ENCODE results near the gene SYNE4. TPM values are rescaled to one million over a fixed set of nuclear protein-coding genes. Genes with fewer than 3 reads are reported as not detected.

SYNE4 gene
- total and polyA plus RNA-seq, 2 of the 13 experiments (the other 11 are each of a cell fraction or from before 2014, with no cell fraction given) = 13.7 to 23.0 TPM

DNA sequence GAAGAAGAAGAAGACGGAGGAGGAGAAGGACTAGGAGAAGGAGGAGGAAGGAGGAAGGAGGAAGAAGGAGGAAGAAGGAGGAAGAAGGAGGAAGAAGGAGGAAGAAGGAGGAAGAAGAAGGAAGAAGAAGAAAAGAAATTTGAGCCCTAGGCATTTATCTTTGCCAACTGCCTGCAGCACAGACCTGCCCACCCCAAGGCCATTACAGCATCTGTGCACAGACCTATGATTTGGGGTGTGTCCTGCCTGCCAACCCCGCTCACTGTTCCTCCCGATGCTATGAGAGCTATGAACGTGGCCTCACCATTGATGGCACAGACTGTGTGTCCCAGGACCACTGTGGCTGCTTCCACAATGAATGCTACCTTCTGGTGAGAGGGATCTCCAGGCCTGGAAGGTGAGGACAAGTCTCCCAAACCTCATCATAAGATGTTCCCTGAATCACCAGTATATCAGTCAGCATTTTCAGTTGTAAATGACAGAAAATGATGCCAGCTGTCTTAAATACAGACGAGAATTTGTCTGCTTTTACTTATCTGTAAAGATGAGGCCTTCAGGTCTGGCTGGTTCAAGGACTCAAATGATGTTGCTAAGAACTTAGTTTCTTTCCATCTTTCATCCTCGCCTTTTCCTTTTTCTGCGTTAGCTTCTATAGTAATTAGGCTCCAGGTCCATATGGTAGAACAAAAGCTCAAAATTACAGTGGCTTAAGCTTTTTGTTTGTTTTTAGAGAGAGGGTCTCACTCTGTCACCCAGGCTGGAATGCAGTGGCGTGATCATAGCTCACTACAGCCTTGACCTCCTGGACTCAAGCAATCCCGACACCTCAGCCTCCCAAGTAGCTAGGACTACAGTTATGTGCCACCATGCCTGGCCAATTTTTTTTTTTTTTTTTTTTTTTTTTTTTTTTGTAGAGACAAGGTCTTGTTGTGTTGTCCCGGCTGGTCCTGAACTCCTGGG, 17.6 kb downstream of the SYNE4 start (continued):
- TF ChIP-seq, protein P1, sequence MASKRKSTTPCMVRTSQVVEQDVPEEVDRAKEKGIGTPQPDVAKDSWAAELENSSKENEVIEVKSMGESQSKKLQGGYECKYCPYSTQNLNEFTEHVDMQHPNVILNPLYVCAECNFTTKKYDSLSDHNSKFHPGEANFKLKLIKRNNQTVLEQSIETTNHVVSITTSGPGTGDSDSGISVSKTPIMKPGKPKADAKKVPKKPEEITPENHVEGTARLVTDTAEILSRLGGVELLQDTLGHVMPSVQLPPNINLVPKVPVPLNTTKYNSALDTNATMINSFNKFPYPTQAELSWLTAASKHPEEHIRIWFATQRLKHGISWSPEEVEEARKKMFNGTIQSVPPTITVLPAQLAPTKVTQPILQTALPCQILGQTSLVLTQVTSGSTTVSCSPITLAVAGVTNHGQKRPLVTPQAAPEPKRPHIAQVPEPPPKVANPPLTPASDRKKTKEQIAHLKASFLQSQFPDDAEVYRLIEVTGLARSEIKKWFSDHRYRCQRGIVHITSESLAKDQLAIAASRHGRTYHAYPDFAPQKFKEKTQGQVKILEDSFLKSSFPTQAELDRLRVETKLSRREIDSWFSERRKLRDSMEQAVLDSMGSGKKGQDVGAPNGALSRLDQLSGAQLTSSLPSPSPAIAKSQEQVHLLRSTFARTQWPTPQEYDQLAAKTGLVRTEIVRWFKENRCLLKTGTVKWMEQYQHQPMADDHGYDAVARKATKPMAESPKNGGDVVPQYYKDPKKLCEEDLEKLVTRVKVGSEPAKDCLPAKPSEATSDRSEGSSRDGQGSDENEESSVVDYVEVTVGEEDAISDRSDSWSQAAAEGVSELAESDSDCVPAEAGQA (IDR thresholded peaks at IDR 0.05; ENCODE audit: low read depth) = no peak
- TF ChIP-seq, protein P1 (CRISPR knock-in tag; IDR thresholded peaks at IDR 0.05; ENCODE audit: borderline replicate concordance) = no peak
- TF ChIP-seq RAD51 (IDR thresholded peaks at IDR 0.05; ENCODE audit: borderline replicate concordance) (no peak), ZNF292 (CRISPR knock-in tag; IDR thresholded peaks at IDR 0.05; ENCODE audit: borderline replicate concordance, low read depth) (no peak), ZNF577 (CRISPR knock-in tag; IDR thresholded peaks at IDR 0.05; ENCODE audit: borderline replicate concordance, low read depth) (no peak), SNAPC2 (CRISPR knock-in tag; IDR thresholded peaks at IDR 0.05) (no peak)
- TF ChIP-seq, protein P2, sequence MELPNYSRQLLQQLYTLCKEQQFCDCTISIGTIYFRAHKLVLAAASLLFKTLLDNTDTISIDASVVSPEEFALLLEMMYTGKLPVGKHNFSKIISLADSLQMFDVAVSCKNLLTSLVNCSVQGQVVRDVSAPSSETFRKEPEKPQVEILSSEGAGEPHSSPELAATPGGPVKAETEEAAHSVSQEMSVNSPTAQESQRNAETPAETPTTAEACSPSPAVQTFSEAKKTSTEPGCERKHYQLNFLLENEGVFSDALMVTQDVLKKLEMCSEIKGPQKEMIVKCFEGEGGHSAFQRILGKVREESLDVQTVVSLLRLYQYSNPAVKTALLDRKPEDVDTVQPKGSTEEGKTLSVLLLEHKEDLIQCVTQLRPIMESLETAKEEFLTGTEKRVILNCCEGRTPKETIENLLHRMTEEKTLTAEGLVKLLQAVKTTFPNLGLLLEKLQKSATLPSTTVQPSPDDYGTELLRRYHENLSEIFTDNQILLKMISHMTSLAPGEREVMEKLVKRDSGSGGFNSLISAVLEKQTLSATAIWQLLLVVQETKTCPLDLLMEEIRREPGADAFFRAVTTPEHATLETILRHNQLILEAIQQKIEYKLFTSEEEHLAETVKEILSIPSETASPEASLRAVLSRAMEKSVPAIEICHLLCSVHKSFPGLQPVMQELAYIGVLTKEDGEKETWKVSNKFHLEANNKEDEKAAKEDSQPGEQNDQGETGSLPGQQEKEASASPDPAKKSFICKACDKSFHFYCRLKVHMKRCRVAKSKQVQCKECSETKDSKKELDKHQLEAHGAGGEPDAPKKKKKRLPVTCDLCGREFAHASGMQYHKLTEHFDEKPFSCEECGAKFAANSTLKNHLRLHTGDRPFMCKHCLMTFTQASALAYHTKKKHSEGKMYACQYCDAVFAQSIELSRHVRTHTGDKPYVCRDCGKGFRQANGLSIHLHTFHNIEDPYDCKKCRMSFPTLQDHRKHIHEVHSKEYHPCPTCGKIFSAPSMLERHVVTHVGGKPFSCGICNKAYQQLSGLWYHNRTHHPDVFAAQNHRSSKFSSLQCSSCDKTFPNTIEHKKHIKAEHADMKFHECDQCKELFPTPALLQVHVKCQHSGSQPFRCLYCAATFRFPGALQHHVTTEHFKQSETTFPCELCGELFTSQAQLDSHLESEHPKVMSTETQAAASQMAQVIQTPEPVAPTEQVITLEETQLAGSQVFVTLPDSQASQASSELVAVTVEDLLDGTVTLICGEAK (IDR thresholded peaks at IDR 0.05) = no peak
- TF ChIP-seq, protein P2 (CRISPR knock-in tag; IDR thresholded peaks at IDR 0.05) = no peak

Measured in HepG2 (cell line).